ENCODE data around the gene PEPD.

PEPD gene

GRCh38 chr19:33497778-33498175 lies 23.8 kb downstream of the PEPD start:
- 94% methylated on average over 12 of the region's 12 CpGs for WGBS
- Histone ChIP-seq H3K4ac (ENCODE audit: low read depth in 1 of 2, low read length in 2 of 2) (no peak overlapping the region), H2BK5ac (ENCODE audit: low read depth, low read length, poor library complexity, severe bottlenecking) (no peak overlapping the region), H2BK15ac (ENCODE audit: low read depth, poor library complexity, severe bottlenecking) (no peak overlapping the region), H3K4me3 (ENCODE audit: insufficient read depth in 1 of 2, low read depth in 1 of 2, low read length in 2 of 2) (no peak overlapping the region), H3K18ac (ENCODE audit: low read depth in 1 of 2, low read length in 2 of 2) (no peak overlapping the region), H3K79me1 (replicated peaks; ENCODE audit: low read length, poor library complexity, severe bottlenecking) (no peaks in the 10 kb centered on the region), H4K91ac (ENCODE audit: low read length) (no peak overlapping the region), H3K27ac (ENCODE audit: low read length, poor library complexity, severe bottlenecking) (no peak overlapping the region), H3K4me1 (ENCODE audit: control insufficient read depth, insufficient read depth, low read depth, low read length) (no peaks in the 10 kb centered on the region), H3K14ac (ENCODE audit: low read length in 2 of 2) (no peak overlapping the region), H3K36me3 (ENCODE audit: control insufficient read depth in 1 of 2, insufficient read depth in 2 of 2, low read depth in 1 of 2, low read length in 2 of 2) (peaks cover 34 to 53% of the 10 kb centered on the region in 2 experiments), H3K9ac (ENCODE audit: low read length) (no peak overlapping the region), H2AFZ (ENCODE audit: low read depth, low read length) (no peak overlapping the region), H3K4me2 (ENCODE audit: low read length, poor library complexity, severe bottlenecking) (no peak overlapping the region), H3K23ac (ENCODE audit: low read length in 2 of 2) (no peak overlapping the region), H2BK12ac (ENCODE audit: low read length in 2 of 2) (no peak overlapping the region), H4K8ac (ENCODE audit: low read length) (no peak overlapping the region), H2AK5ac (ENCODE audit: low read length, severe bottlenecking) (no peak overlapping the region), H3K27me3 (ENCODE audit: control insufficient read depth in 1 of 2, insufficient read depth in 1 of 2, low read length in 2 of 2) (no peaks in the 10 kb centered on the region), H3K9me3 (ENCODE audit: control insufficient read depth, low read length) (no peaks in the 10 kb centered on the region), H2BK120ac (ENCODE audit: low read depth, low read length) (no peak overlapping the region)
- DNase-seq = no peak

GRCh38 chr19:33497131-33497777 lies 24.3 kb downstream of the PEPD start:
- no peak overlapping the region for H3K27ac ChIP-seq (ENCODE audit: low read length, poor library complexity, severe bottlenecking)
- DNase-seq = no peak
- H3K4ac ChIP-seq (ENCODE audit: low read depth in 1 of 2, low read length in 2 of 2) = no peak overlapping the region
- H3K79me1 ChIP-seq (replicated peaks; ENCODE audit: low read length, poor library complexity, severe bottlenecking) = no peaks in the 10 kb centered on the region
- H3K14ac ChIP-seq (ENCODE audit: low read length in 2 of 2) = no peak overlapping the region
- H2BK12ac ChIP-seq (ENCODE audit: low read length in 2 of 2) = no peak overlapping the region
- 97% methylated on average over 15 of the region's 15 CpGs for WGBS
- no peak overlapping the region for H3K9ac ChIP-seq (ENCODE audit: low read length)
- no peak overlapping the region for H3K4me2 ChIP-seq (ENCODE audit: low read length, poor library complexity, severe bottlenecking)
- H2AFZ ChIP-seq (ENCODE audit: low read depth, low read length) = no peak overlapping the region
- peak overlapping the region; percentile 46 for H4K91ac ChIP-seq (ENCODE audit: low read length)
- H2BK5ac ChIP-seq (ENCODE audit: low read depth, low read length, poor library complexity, severe bottlenecking) = no peak overlapping the region
- no peaks in the 10 kb centered on the region for H3K27me3 ChIP-seq (ENCODE audit: control insufficient read depth in 1 of 2, insufficient read depth in 1 of 2, low read length in 2 of 2)
- H3K23ac ChIP-seq (ENCODE audit: low read length in 2 of 2) = no peak overlapping the region
- H3K36me3 ChIP-seq (ENCODE audit: control insufficient read depth in 1 of 2, insufficient read depth in 2 of 2, low read depth in 1 of 2, low read length in 2 of 2) = peaks cover 34 to 53% of the 10 kb centered on the region in 2 experiments
- no peak overlapping the region for H2BK120ac ChIP-seq (ENCODE audit: low read depth, low read length)
- no peak overlapping the region for H2AK5ac ChIP-seq (ENCODE audit: low read length, severe bottlenecking)
- no peak overlapping the region for H4K8ac ChIP-seq (ENCODE audit: low read length)
- H3K9me3 ChIP-seq (ENCODE audit: control insufficient read depth, low read length) = no peaks in the 10 kb centered on the region
- no peak overlapping the region for H3K18ac ChIP-seq (ENCODE audit: low read depth in 1 of 2, low read length in 2 of 2)
- H3K4me1 ChIP-seq (ENCODE audit: control insufficient read depth, insufficient read depth, low read depth, low read length) = no peaks in the 10 kb centered on the region
- H2BK15ac ChIP-seq (ENCODE audit: low read depth, poor library complexity, severe bottlenecking) = no peak overlapping the region
- no peak overlapping the region for H3K4me3 ChIP-seq (ENCODE audit: insufficient read depth in 1 of 2, low read depth in 1 of 2, low read length in 2 of 2)

GRCh38 chr19:33496038-33496895 lies 25.3 kb downstream of the PEPD start:
- 94% methylated on average over 29 of the region's 29 CpGs for WGBS
- Histone ChIP-seq H2BK120ac (ENCODE audit: low read depth, low read length) (no peak overlapping the region), H3K18ac (ENCODE audit: low read depth in 1 of 2, low read length in 2 of 2) (no peak overlapping the region), H3K4me2 (ENCODE audit: low read length, poor library complexity, severe bottlenecking) (no peak overlapping the region), H2BK15ac (ENCODE audit: low read depth, poor library complexity, severe bottlenecking) (no peak overlapping the region), H3K79me1 (replicated peaks; ENCODE audit: low read length, poor library complexity, severe bottlenecking) (no peaks in the 10 kb centered on the region), H3K27me3 (ENCODE audit: control insufficient read depth in 1 of 2, insufficient read depth in 1 of 2, low read length in 2 of 2) (no peaks in the 10 kb centered on the region), H3K4me1 (ENCODE audit: control insufficient read depth, insufficient read depth, low read depth, low read length) (no peaks in the 10 kb centered on the region), H2AK5ac (ENCODE audit: low read length, severe bottlenecking) (no peak overlapping the region), H3K14ac (ENCODE audit: low read length in 2 of 2) (no peak overlapping the region), H3K23ac (ENCODE audit: low read length in 2 of 2) (no peak overlapping the region), H3K9me3 (ENCODE audit: control insufficient read depth, low read length) (no peaks in the 10 kb centered on the region), H3K4ac (ENCODE audit: low read depth in 1 of 2, low read length in 2 of 2) (no peak overlapping the region), H4K91ac (ENCODE audit: low read length) (no peak overlapping the region), H4K8ac (ENCODE audit: low read length) (peak overlapping the region; percentile 13), H3K36me3 (ENCODE audit: control insufficient read depth in 1 of 2, insufficient read depth in 2 of 2, low read depth in 1 of 2, low read length in 2 of 2) (peaks cover 34 to 50% of the 10 kb centered on the region in 2 experiments), H2AFZ (ENCODE audit: low read depth, low read length) (no peak overlapping the region), H2BK12ac (ENCODE audit: low read length in 2 of 2) (no peak overlapping the region), H3K4me3 (ENCODE audit: insufficient read depth in 1 of 2, low read depth in 1 of 2, low read length in 2 of 2) (no peak overlapping the region), H3K9ac (ENCODE audit: low read length) (no peak overlapping the region), H3K27ac (ENCODE audit: low read length, poor library complexity, severe bottlenecking) (no peak overlapping the region), H2BK5ac (ENCODE audit: low read depth, low read length, poor library complexity, severe bottlenecking) (no peak overlapping the region)
- no peak for DNase-seq

Data from mesenchymal stem cell (in vitro differentiated cells and primary cell).